Keratinocyte (primary cell): ENCODE results near the gene PDIA2. TPM values are rescaled to one million over a fixed set of nuclear protein-coding genes. Genes with fewer than 3 reads are reported as not detected.

Experiments
- DNase-seq: peaks from one replicate; pipeline ENCODE4 v3.0.0-alpha.2; 2011; ENCODE audit warnings: low read depth, missing footprints, low spot score
- FAIRE-seq: peaks from 2 replicates; lab custom pipeline; 2011; peaks lifted over from hg19 to GRCh38; lab: Jason Lieb, UNC
- H2AFZ ChIP-seq: 2 replicates; pipeline ENCODE4 v1.6.0; 2012; ENCODE audit warnings: low read length, control low read depth, inconsistent platforms; ENCODE audit not compliant: control insufficient read depth
- H3K27ac ChIP-seq: 2 replicates; pipeline ENCODE4 v1.5.1; 2011; ENCODE audit warnings: low read length; ENCODE audit not compliant: control insufficient read depth, insufficient read depth
- H3K27me3 ChIP-seq: 3 replicates; pipeline ENCODE4 v1.6.0; 2011; ENCODE audit warnings: low read length; ENCODE audit not compliant: control insufficient read depth, insufficient read depth; ENCODE audit errors: extremely low read depth
- H3K36me3 ChIP-seq, 2 experiments: 2 replicates in 1 of 2; 3 replicates in 1 of 2; pipeline ENCODE4 v1.5.1; 2011; ENCODE audit warnings: low read length in 2 of 2, mild to moderate bottlenecking in 1 of 2; ENCODE audit not compliant: control insufficient read depth in 2 of 2, insufficient read depth in 2 of 2; ENCODE audit errors: extremely low read depth in 1 of 2
- H3K4me1 ChIP-seq: 3 replicates; pipeline ENCODE4 v1.5.1; 2011; ENCODE audit warnings: low read length; ENCODE audit not compliant: control insufficient read depth, insufficient read depth; ENCODE audit errors: extremely low read depth
- H3K4me2 ChIP-seq: 3 replicates; pipeline ENCODE4 v1.6.0; 2011; ENCODE audit warnings: low read depth, low read length; ENCODE audit not compliant: control insufficient read depth, insufficient read depth; ENCODE audit errors: extremely low read depth
- H3K4me3 ChIP-seq, 3 experiments: fragments of 200-600 bp in 1 of 3; sonication (generic) in 1 of 3; 2 replicates in 2 of 3; 3 replicates in 1 of 3; pipeline ENCODE4 v1.5.1; 2011 to 2016; ENCODE audit warnings: low read length in 3 of 3, mild to moderate bottlenecking in 3 of 3, control low read depth in 2 of 3, inconsistent platforms in 1 of 3, low read depth in 1 of 3, mixed read lengths in 1 of 3, mixed run types in 1 of 3, moderate library complexity in 1 of 3; ENCODE audit not compliant: control insufficient read depth in 2 of 3, insufficient read depth in 2 of 3; ENCODE audit errors: extremely low read depth in 1 of 3
- H3K79me2 ChIP-seq: 2 replicates; pipeline ENCODE4 v1.6.0; 2012; ENCODE audit warnings: low read length; ENCODE audit not compliant: control insufficient read depth, insufficient read depth
- H3K9ac ChIP-seq: 3 replicates; pipeline ENCODE4 v1.6.0; 2011; ENCODE audit warnings: low read length; ENCODE audit not compliant: control insufficient read depth, insufficient read depth; ENCODE audit errors: extremely low read depth
- H3K9me1 ChIP-seq: 3 replicates; pipeline ENCODE4 v1.6.0; 2011; ENCODE audit warnings: low read length; ENCODE audit not compliant: control insufficient read depth, insufficient read depth; ENCODE audit errors: extremely low read depth
- H3K9me3 ChIP-seq: 2 replicates; pipeline ENCODE4 v1.5.1; 2012; ENCODE audit warnings: low read depth, low read length; ENCODE audit not compliant: control insufficient read depth
- H4K20me1 ChIP-seq: 3 replicates; pipeline ENCODE4 v1.6.0; 2011; ENCODE audit warnings: low read length; ENCODE audit not compliant: control insufficient read depth, insufficient read depth; ENCODE audit errors: extremely low read depth
- CTCF ChIP-seq, 3 experiments: IDR thresholded peaks in 1 of 3; conservative IDR thresholded peaks in 1 of 3; optimal IDR thresholded peaks in 1 of 3; 2 replicates in 2 of 3; 3 replicates in 1 of 3; pipeline versions ENCODE3 to v1.5.1; 2011; ENCODE audit warnings: low read length in 3 of 3, mild to moderate bottlenecking in 3 of 3, moderate library complexity in 2 of 3, control low read depth in 1 of 3, inconsistent platforms in 1 of 3; ENCODE audit not compliant: insufficient read depth in 2 of 3; ENCODE audit errors: extremely low read depth in 1 of 3
- EZH2 ChIP-seq: IDR thresholded peaks from one replicate; pipeline ENCODE4 v1.6.1; 2012; ENCODE audit warnings: inconsistent platforms, mild to moderate bottlenecking, low read length, moderate library complexity
- dilution Hi-C: fragments of 300-500 bp; cut with MboI; formaldehyde crosslinking; loops from one replicate; pipeline ENCODE4 v1.7.0; 2020; ENCODE audit warnings: low sequenced_read_pairs; ENCODE audit not compliant: extremely low pct_ligation_motif_present
- polyA plus RNA-seq, 5 experiments: library from polyadenylated mRNA; depleted of rRNA in 3 of 5; stranded (reverse) in 3 of 5; stranded (forward) in 1 of 5; unstranded in 1 of 5; fragments of >200 nt; gene quantifications; 1 replicate in 1 of 5; 2 replicates in 3 of 5; 3 replicates in 1 of 5; pipeline versions ENCODE4 v1.2.1 to v1.2.3, GENCODE V29; 2011 to 2012; ENCODE audit warnings: missing spikeins in 2 of 5, low read depth in 1 of 5, low replicate concordance in 1 of 5

PDIA2 gene
- polyA plus RNA-seq, 1 donor (not counting 4 experiments of a cell fraction or from before 2014, with no cell fraction given), result 0.42 TPM

DNA sequence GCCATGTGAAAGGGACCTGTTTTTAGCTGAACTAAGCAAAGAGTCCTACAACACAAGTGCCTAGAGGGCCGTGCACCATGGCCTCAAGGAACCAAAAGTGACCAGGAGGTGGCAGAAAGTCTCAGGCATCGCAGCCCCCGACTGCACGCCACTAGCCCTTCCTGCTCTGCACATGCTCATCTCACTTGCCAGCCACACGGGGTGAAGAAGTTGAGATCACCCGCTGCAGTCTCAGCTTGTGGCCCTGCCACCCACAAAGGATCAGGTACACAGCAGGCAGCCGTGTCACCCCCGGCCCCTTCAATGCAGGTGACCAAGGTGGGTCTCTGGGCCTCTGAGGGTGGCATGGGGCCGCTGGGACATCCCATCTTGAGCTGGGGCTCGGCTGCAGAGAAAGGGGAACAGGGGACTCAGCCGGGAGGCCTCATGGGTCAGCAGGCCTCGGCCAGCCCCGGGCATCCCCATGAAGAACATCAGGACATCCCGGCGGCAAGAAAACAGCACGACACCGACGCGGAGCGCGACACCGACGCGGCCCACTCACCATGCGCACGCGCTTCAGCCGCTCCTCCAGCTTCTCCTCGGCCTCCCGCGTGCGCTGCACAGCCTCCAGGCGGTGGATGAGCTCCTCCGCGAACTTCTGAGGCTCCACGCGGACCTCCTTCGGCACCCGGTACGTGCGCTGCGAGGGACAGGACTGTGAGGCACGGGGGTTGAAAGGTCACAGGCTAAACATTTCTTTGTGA is 21.0 kb downstream of the PDIA2 start:
- peaks cover 17 to 40% of the 10 kb centered on the region in 2 experiments for H3K36me3 ChIP-seq
- dilution Hi-C loops, result no loop called here
- TF ChIP-seq CTCF (optimal IDR thresholded peaks at IDR 0.05 in 1 of 3, IDR thresholded peaks at IDR 0.05 in 1 of 3, conservative IDR thresholded peaks at IDR 0.05 in 1 of 3; ENCODE audit: extremely low read depth in 1 of 3, insufficient read depth in 2 of 3, low read length in 3 of 3), result no peak
- no peak for TF ChIP-seq EZH2

GRCh38 chr16:305916-306626 is 23.1 kb downstream of the PDIA2 start:
- DNase-seq (peak; percentile 19), FAIRE-seq (peak; percentile 87)
- Histone ChIP-seq H3K27me3 (no peaks in the 10 kb centered on the region), H2AFZ (no peak overlapping the region), H3K9me1 (no peaks in the 10 kb centered on the region), H3K9ac (peak overlapping the region; percentile 51), H3K27ac (peak overlapping the region; percentile 49), H3K4me2 (peak overlapping the region; percentile 49), H3K79me2 (peaks cover 11% of the 10 kb centered on the region), H3K36me3 (peaks cover 21 to 45% of the 10 kb centered on the region in 2 experiments), H3K9me3 (no peaks in the 10 kb centered on the region), H3K4me1 (peaks cover 10% of the 10 kb centered on the region), H3K4me3 (no peak overlapping the region), H4K20me1 (peaks cover 5% of the 10 kb centered on the region)
- dilution Hi-C loops, result no loop called here
- TF ChIP-seq CTCF (optimal IDR thresholded peaks at IDR 0.05 in 1 of 3, IDR thresholded peaks at IDR 0.05 in 1 of 3, conservative IDR thresholded peaks at IDR 0.05 in 1 of 3; ENCODE audit: extremely low read depth in 1 of 3, insufficient read depth in 2 of 3, low read length in 3 of 3) (no peak), EZH2 (no peak)

More for the DNA sequence above, 21.0 kb downstream of the PDIA2 start:
- Histone ChIP-seq H3K9ac (no peak overlapping the region), H3K9me3 (no peaks in the 10 kb centered on the region), H3K4me3 (no peak overlapping the region), H4K20me1 (peaks cover 5% of the 10 kb centered on the region), H3K79me2 (peaks cover 5% of the 10 kb centered on the region), H3K9me1 (no peaks in the 10 kb centered on the region), H3K27me3 (no peaks in the 10 kb centered on the region), H3K4me2 (no peak overlapping the region), H3K4me1 (peaks cover 10% of the 10 kb centered on the region), H3K27ac (no peak overlapping the region), H2AFZ (no peak overlapping the region)
- DNase-seq, result no peak
- no peak for FAIRE-seq
